HEK293 (cell line): ENCODE measurements around the gene ECI1.

Experiments used
- CTCF ChIA-PET: fragments of 350-600 bp; formaldehyde crosslinking; extraction: SDS; loops from one replicate; lab custom pipeline; 2021; ENCODE audit warnings: antibody characterized with exemption; lab: Yijun Ruan, JAX
- POLR2A ChIA-PET: fragments of 300-600 bp; formaldehyde crosslinking; extraction: SDS; loops from one replicate; lab custom pipeline; 2020; ENCODE audit warnings: antibody characterized with exemption, inconsistent platforms; lab: Yijun Ruan, JAX
- H3K27ac ChIP-seq: fragments of 200-500 bp; sonication (Bioruptor generic); 2 replicates; pipeline ENCODE4 v1.5.1; 2014; ENCODE audit warnings: low read depth, low read length, control low read depth, inconsistent platforms; ENCODE audit errors: extremely low read depth
- H3K36me3 ChIP-seq, 2 experiments: fragments of 200-500 bp in 1 of 2; sonication (Bioruptor generic) in 1 of 2; 1 replicate in 1 of 2; 2 replicates in 1 of 2; pipeline ENCODE4 v1.5.1; 2014 to 2017; ENCODE audit warnings: inconsistent platforms in 2 of 2, low read length in 2 of 2; ENCODE audit not compliant: control insufficient read depth in 2 of 2, insufficient read depth in 1 of 2
- H3K4me1 ChIP-seq: fragments of 200-500 bp; sonication (Bioruptor generic); 2 replicates; pipeline ENCODE4 v1.5.1; 2014; ENCODE audit warnings: mild to moderate bottlenecking, low read length, inconsistent platforms; ENCODE audit not compliant: control insufficient read depth, insufficient read depth
- H3K4me3 ChIP-seq: 2 replicates; pipeline ENCODE4 v1.5.1; 2011; ENCODE audit warnings: low read depth, mild to moderate bottlenecking, control low read depth, low read length, moderate library complexity
- H3K9me3 ChIP-seq: fragments of 200-500 bp; sonication (Bioruptor generic); 2 replicates; pipeline ENCODE4 v1.5.1; 2014; ENCODE audit warnings: low read depth, low read length, inconsistent platforms; ENCODE audit not compliant: control insufficient read depth, insufficient read depth
- BCL11B ChIP-seq: fragments of 450-650 bp; formaldehyde crosslinking; IDR thresholded peaks from 2 replicates; pipeline ENCODE4 v1.5.1; 2016; ENCODE audit warnings: low read depth, missing biosample characterization, missing genetic modification characterization
- EGR2 ChIP-seq: fragments of 450-650 bp; formaldehyde crosslinking; IDR thresholded peaks from 2 replicates; pipeline ENCODE4 v1.5.1; 2016; ENCODE audit warnings: low read depth, missing biosample characterization, missing genetic modification characterization
- GFI1B ChIP-seq: fragments of 450-650 bp; formaldehyde crosslinking; IDR thresholded peaks from 2 replicates; pipeline ENCODE4 v1.5.1; 2016; ENCODE audit warnings: missing biosample characterization, missing genetic modification characterization
- OSR2 ChIP-seq: fragments of 450-650 bp; formaldehyde crosslinking; IDR thresholded peaks from 2 replicates; pipeline ENCODE4 v1.5.1; 2016; ENCODE audit warnings: missing biosample characterization, missing genetic modification characterization
- PATZ1 ChIP-seq: fragments of 450-650 bp; formaldehyde crosslinking; IDR thresholded peaks from 2 replicates; pipeline ENCODE4 v1.5.1; 2016; ENCODE audit warnings: missing biosample characterization, missing genetic modification characterization
- PRDM10 ChIP-seq: fragments of 450-650 bp; formaldehyde crosslinking; IDR thresholded peaks from 2 replicates; pipeline ENCODE4 v1.5.1; 2016; ENCODE audit warnings: missing biosample characterization, missing genetic modification characterization
- REPIN1 ChIP-seq: fragments of 450-650 bp; formaldehyde crosslinking; IDR thresholded peaks from 2 replicates; pipeline ENCODE4 v1.5.1; 2017; ENCODE audit warnings: missing biosample characterization, missing genetic modification characterization, low read depth
- SP7 ChIP-seq: fragments of 450-650 bp; formaldehyde crosslinking; IDR thresholded peaks from 2 replicates; pipeline ENCODE4 v1.5.1; 2016; ENCODE audit warnings: missing biosample characterization, missing genetic modification characterization
- ZFP41 ChIP-seq: fragments of 450-650 bp; formaldehyde crosslinking; IDR thresholded peaks from 2 replicates; pipeline ENCODE4 v1.5.1; 2016; ENCODE audit warnings: missing biosample characterization, missing genetic modification characterization, borderline replicate concordance
- ZNF169 ChIP-seq: fragments of 450-650 bp; formaldehyde crosslinking; IDR thresholded peaks from 2 replicates; pipeline ENCODE4 v1.5.1; 2016; ENCODE audit warnings: missing biosample characterization, missing genetic modification characterization
- ZNF266 ChIP-seq: fragments of 450-650 bp; formaldehyde crosslinking; IDR thresholded peaks from 2 replicates; pipeline ENCODE4 v1.5.1; 2016; ENCODE audit warnings: missing biosample characterization, missing genetic modification characterization, low read depth
- ZNF324 ChIP-seq: fragments of 450-650 bp; formaldehyde crosslinking; IDR thresholded peaks from 2 replicates; pipeline ENCODE4 v1.5.1; 2016; ENCODE audit warnings: missing biosample characterization, missing genetic modification characterization
- ZNF433 ChIP-seq: fragments of 450-650 bp; formaldehyde crosslinking; IDR thresholded peaks from 2 replicates; pipeline ENCODE4 v1.5.1; 2016; ENCODE audit warnings: missing biosample characterization, missing genetic modification characterization, low read depth
- ZNF488 ChIP-seq: fragments of 450-650 bp; formaldehyde crosslinking; IDR thresholded peaks from 2 replicates; pipeline ENCODE4 v1.5.1; 2016; ENCODE audit warnings: missing biosample characterization, missing genetic modification characterization
- ZNF514 ChIP-seq: fragments of 450-650 bp; formaldehyde crosslinking; IDR thresholded peaks from 2 replicates; pipeline ENCODE4 v1.5.1; 2016; ENCODE audit warnings: missing biosample characterization, missing genetic modification characterization
- ZNF529 ChIP-seq: fragments of 450-650 bp; formaldehyde crosslinking; IDR thresholded peaks from 2 replicates; pipeline ENCODE4 v1.5.1; 2017; ENCODE audit warnings: missing genetic modification characterization, missing biosample characterization; ENCODE audit not compliant: insufficient replicate concordance
- ZNF621 ChIP-seq: fragments of 450-650 bp; formaldehyde crosslinking; IDR thresholded peaks from 2 replicates; pipeline ENCODE4 v1.5.1; 2017; ENCODE audit warnings: missing biosample characterization, missing genetic modification characterization
- ZNF624 ChIP-seq: fragments of 450-650 bp; formaldehyde crosslinking; IDR thresholded peaks from 2 replicates; pipeline ENCODE4 v1.5.1; 2017; ENCODE audit warnings: missing biosample characterization, missing genetic modification characterization
- TF ChIP-seq, protein P1 (sequence below): fragments of 450-650 bp; formaldehyde crosslinking; IDR thresholded peaks from 2 replicates; pipeline ENCODE4 v1.5.1; 2016; ENCODE audit warnings: missing biosample characterization, missing genetic modification characterization, borderline replicate concordance
- TF ChIP-seq, protein P2 (sequence below): fragments of 450-650 bp; formaldehyde crosslinking; IDR thresholded peaks from 2 replicates; pipeline ENCODE4; 2016; ENCODE audit warnings: missing biosample characterization, missing genetic modification characterization

The ECI1 gene

GRCh38 chr16:2199621-2200139 is 51.7 kb downstream of the ECI1 start:
- POLR2A ChIA-PET = interaction anchor here (0.9 to 1.5 kb wide), 2 partner anchors 9 to 15 kb away, joined by 4 read pairs; no protein-coding TSS in a partner anchor
- TF ChIP-seq ZNF621 (tag by site-specific recombination) (no peak), PATZ1 (no peak), BCL11B (tag by site-specific recombination) (no peak), ZNF266 (tag by site-specific recombination) (no peak), GFI1B (no peak), ZNF514 (no peak), ZNF529 (tag by site-specific recombination) (no peak), ZFP41 (tag by site-specific recombination) (no peak), ZNF324 (tag by site-specific recombination) (no peak), ZNF433 (tag by site-specific recombination) (no peak), ZNF624 (tag by site-specific recombination) (no peak), ZNF488 (tag by site-specific recombination) (no peak), PRDM10 (tag by site-specific recombination) (no peak), OSR2 (tag by site-specific recombination) (no peak), ZNF169 (tag by site-specific recombination) (no peak), SP7 (tag by site-specific recombination) (no peak), EGR2 (tag by site-specific recombination) (no peak), REPIN1 (tag by site-specific recombination) (no peak)
- TF ChIP-seq, protein P1, sequence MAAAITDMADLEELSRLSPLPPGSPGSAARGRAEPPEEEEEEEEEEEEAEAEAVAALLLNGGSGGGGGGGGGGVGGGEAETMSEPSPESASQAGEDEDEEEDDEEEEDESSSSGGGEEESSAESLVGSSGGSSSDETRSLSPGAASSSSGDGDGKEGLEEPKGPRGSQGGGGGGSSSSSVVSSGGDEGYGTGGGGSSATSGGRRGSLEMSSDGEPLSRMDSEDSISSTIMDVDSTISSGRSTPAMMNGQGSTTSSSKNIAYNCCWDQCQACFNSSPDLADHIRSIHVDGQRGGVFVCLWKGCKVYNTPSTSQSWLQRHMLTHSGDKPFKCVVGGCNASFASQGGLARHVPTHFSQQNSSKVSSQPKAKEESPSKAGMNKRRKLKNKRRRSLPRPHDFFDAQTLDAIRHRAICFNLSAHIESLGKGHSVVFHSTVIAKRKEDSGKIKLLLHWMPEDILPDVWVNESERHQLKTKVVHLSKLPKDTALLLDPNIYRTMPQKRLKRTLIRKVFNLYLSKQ (tag by site-specific recombination) = no peak
- TF ChIP-seq, protein P2, sequence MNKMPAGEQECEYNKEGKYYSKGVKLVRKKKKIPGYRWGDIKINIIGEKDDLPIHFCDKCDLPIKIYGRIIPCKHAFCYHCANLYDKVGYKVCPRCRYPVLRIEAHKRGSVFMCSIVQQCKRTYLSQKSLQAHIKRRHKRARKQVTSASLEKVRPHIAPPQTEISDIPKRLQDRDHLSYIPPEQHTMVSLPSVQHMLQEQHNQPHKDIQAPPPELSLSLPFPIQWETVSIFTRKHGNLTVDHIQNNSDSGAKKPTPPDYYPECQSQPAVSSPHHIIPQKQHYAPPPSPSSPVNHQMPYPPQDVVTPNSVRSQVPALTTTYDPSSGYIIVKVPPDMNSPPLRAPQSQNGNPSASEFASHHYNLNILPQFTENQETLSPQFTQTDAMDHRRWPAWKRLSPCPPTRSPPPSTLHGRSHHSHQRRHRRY (tag by site-specific recombination) = no peak
- TF ChIP-seq, all 188 proteins: peak for 0
- Histone ChIP-seq H3K4me3 (no peak overlapping the region), H3K4me1 (peaks cover 5% of the 10 kb centered on the region; the same call in 1 of the 2 replicates), H3K36me3 (no peaks in the 10 kb centered on the region), H3K27ac (no peak overlapping the region), H3K9me3 (no peaks in the 10 kb centered on the region)
- CTCF ChIA-PET = no interaction called here
